Activated CD4-positive, CD25-positive, alpha-beta regulatory T cell treated with anti-CD3 and anti-CD28 coated beads, Interleukin-2, amount 50 U/mL, for 24 hours (primary cell): ENCODE measurements around the gene DONSON.
A peak's percentile ranks its signal among the peaks of the same experiment; 100 is the strongest.
"Not testable (repeated sequence)": the region's sequence is repeated elsewhere in the genome, so short reads cannot be mapped to it uniquely, and the experiment has no call there.

Source experiments
- ATAC-seq, 2 donors: fragments of 150-1000 bp; cut with Tn5 transposase; one replicate each; pipeline ENCODE4 v1.10.0; 2021; ENCODE audit warnings: mild to moderate bottlenecking in 1 of 2, moderate library complexity in 1 of 2

Gene DONSON

GRCh38 chr21:33588485-33589335 is at the start of gene DONSON:
Gene DONSON, minus strand, starts transcription at chr21:33588684. Its CDS starts 43 bp downstream, at chr21:33588641.
- ATAC-seq = peak; percentile 94 to 95

- no peak for ATAC-seq
Measured at GRCh38 chr21:33634254-33634653, 45.8 kb upstream of the DONSON start.

DNA sequence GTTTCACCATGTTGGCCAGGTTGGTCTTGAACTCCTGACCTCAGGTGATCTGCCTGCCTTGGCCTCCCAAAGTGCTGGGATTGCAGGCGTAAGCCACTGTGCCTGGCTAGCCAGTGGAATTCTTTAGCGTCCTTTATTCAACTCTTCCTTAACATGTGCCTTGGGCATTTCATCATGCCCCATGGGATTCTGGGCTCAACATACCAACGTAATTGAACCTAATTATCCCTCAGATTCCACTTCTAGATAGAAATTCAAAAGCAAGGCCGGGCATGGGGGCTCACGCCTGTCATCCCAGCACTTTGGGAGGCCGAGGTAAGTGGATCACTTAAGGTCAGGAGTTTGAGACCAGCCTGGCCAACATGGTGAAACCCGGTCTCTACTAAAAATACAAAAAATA is 37.7 kb upstream of the DONSON start:
- not testable (repeated sequence) for ATAC-seq

GRCh38 chr21:33622253-33622652 is 33.8 kb upstream of the DONSON start:
- ATAC-seq = no peak

GRCh38 chr21:33619726-33620125 is 31.2 kb upstream of the DONSON start:
- no peak for ATAC-seq

GRCh38 chr21:33618407-33618806 is 29.9 kb upstream of the DONSON start:
- ATAC-seq = no peak

DNA sequence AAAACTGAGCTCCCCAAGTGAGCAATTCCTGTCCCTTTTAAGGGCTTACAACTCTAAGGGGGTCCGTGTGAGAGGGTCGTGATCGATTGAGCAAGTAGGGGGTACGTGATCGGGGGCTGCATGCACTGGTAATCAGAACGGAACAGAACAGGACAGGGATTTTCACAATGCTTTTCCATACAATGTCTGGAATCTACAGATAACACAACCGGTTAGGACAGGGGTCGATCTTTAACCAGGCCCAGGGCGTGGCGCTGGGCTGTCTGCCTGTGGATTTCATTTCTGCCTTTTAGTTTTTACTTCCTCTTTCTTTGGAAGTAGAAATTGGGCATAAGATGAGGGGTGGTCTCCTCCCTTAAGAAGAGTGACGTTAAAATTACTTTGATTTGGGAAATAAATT is 29.1 kb upstream of the DONSON start:
- not testable (repeated sequence) for ATAC-seq

GRCh38 chr21:33611006-33611744 is 22.7 kb upstream of the DONSON start:
- no peak for ATAC-seq

GRCh38 chr21:33608559-33608958 is 20.1 kb upstream of the DONSON start:
- no peak for ATAC-seq

DNA sequence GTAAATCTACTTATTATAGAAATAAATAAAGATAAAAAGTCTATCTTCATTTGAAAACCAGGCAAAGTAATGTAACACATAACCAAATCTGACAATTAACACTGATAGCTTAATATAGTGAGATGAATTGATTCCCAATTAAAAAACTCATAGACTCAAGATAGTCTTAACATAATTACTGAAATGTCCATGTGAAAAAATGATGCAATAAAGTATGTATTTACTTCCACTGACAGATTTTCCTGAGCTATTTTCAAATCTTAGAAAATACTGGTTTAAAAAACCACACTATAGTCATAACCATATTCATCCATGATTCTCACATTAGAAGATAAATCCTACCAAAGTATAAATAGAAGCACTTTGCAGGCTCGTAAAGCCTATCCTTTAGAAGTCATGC is 9.6 kb upstream of the DONSON start:
- ATAC-seq = no peak

DNA sequence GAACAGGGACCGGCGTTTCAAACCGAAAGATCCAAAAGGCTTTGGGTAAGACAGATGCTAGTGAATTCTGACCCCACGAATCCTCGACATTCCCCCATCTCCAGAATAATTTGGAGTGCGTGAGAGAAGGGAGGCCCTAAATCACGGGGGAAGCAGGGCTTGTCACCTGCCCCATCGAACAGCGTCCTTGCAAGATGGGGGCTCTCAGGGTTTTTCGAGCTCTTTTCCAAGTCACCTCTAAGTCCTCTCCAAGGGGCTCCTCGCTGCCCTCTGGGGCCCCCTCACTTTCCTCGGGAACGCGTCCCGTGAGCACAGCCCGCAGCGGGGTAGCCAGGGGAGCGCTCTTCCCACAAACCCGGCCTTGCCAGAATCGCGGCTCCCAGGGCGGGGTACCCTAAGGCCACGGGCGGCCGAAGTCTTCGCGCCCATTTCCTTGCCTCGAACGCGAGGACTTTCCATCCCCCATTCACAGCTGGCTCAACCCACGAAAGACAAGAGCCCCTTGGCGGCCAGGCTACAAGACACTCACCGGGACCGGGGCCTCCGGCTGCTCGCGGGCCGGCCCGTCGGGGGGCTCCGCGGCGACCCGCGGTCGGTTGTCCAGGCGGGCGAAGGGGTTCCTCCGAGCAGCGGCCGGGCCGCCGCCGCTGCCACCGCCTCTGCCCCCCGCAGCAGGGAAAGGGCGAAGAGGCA is 546 bp downstream of the DONSON start:
- peak; percentile 3 to 15 for ATAC-seq

- ATAC-seq = no peak
Measured at GRCh38 chr21:33586927-33587326, 1.6 kb downstream of the DONSON start.

GRCh38 chr21:33584455-33584854 is 4.0 kb downstream of the DONSON start:
- ATAC-seq = no peak

DNA sequence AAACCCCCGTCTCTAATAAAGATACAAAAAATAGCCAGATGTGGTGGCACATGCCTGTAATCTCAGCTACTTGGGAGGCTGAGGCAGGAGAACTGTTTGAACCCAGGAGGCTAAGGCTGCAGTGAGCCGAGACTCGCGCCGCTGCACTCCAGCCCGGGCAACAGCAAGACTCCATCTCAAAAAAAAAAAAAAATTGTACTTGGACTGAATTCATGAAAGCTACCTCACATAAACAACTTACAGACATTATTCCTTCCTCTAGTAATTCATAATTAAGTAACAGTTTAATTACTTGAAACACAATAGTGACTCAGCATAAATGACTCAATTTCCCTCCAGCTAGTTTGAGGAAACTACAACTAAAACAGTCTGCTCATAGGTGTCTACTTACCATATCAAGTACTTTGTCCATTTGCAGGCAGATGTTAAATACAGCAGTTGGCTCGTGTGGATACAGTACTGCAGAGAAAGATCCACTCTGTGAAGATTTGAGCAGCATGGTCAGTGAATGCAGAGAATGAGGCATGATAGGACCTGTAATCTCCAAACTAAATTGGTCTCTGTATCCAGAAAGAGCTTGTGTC is 9.4 kb downstream of the DONSON start:
- peak; percentile 71 to 78 for ATAC-seq

GRCh38 chr21:33578214-33578613 is 10.3 kb downstream of the DONSON start:
- ATAC-seq = no peak

GRCh38 chr21:33576741-33577141 is 11.7 kb downstream of the DONSON start:
- ATAC-seq = not testable (repeated sequence)

DNA sequence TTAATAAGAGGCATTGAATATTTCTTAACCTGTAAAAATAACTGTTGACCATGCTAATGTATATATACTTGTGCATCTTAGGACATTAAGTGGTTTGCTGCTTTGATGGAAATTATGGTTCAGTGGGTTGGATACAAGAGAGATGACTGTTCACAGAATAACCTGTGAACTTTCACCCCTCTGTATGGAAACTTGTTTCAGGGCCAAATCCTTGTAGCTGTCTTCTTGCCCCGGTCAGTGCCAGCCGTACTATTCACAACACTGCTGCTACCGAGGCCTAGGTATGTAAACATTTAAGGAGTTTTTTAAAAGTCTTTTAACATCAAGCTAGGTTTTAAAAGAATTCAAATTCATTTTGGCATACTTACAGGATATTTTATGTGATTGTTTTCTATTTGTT is 16.1 kb downstream of the DONSON start:
- ATAC-seq = no peak

GRCh38 chr21:33569991-33570390 is 18.5 kb downstream of the DONSON start:
- ATAC-seq = no peak

- ATAC-seq = no peak
Measured at GRCh38 chr21:33568448-33568847, 20.0 kb downstream of the DONSON start.

DNA sequence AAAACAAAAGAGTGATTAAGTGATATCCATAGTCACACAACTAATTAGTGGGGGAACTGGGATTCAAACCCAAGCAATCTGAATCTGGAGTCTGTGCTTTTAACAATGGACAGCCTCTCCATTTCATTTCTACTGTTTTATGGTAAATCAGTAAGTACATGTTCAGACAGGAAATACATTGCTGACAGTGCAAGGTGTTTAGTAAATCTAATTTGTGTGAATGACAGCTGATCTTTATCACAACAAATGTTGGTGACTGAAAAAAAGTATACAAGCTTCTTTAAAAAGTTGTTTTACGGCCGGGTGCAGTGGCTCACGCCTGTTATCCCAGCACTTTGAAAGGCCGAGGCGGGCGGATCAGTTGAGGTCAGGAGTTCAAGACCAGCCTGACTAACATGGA is 20.6 kb downstream of the DONSON start:
- no peak for ATAC-seq

DNA sequence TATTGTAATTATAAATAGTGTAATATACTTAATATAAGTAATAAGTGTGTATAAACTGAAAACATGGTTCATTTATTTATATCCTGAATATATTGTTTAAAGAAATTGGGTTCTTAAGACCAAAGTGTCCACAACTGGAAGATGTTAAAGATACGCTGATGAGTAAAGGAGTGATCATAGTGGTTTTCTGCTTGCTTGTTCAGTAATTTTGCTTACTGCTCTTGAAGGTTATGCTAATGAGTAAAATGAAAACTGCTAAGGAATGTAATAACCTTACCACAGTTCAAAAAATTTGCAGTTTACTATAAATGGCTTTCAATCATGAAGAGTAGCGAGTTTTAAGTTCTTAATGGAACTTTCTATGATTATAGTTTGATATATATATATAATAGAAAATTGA is 22.0 kb downstream of the DONSON start:
- ATAC-seq = peak; percentile 74 to 95

DNA sequence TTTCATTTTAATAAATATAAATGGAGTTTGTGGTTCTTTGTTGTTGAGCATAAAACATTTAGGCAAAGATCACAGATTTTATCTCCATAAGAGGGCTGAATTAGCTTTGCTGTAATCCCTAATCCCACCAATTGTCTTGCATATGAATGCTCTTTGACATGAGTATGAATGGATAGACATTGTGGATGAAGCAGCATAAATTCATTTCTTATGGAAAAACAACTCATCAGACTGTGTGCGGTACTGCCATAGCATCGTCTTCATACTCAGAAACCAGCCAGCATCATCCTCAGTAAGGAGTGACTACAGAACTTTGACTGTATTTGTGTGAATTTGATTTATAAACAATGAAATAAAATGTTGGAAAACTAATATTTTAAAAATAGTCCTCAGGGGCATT is 26.1 kb downstream of the DONSON start:
- no peak for ATAC-seq

- ATAC-seq = no peak
Measured at GRCh38 chr21:33561373-33561772, 27.1 kb downstream of the DONSON start.
